GM19025 (cell line): ENCODE results near the gene OR13C3.
A peak's percentile ranks its signal among the peaks of the same experiment; 100 is the strongest.
"Not testable (repeated sequence)": the region's sequence is repeated elsewhere in the genome, so short reads cannot be mapped to it uniquely, and the experiment has no call there.

ENCODE experiments used
- ATAC-seq: cut with Tn5 transposase; IDR thresholded peaks from one replicate; pipeline ENCODE4 v1.9.1; 2021; ENCODE audit warnings: mild to moderate bottlenecking, low read depth, moderate library complexity; ENCODE audit not compliant: unreplicated experiment

Gene OR13C3

DNA sequence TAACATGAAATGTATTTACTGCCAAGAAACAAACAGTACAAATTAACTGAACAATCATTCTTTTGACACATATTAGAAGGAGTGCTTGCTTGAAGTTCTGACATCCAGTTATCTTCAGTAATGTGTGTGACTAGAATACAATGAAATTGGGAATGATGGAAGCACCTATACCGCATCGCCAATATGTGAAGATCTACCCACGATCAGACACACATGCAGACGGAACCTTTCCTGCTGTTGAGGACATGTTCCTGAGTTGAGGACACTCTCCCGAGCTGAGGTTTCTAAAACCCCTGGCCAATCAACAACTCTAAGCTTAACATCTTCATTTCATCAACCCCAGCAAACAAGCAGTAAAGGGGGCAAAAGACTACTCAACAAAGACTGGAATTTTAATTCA, at the start of gene OR13C3:
Gene OR13C3, minus strand, starts transcription at position 101 of the 400 bp plus-strand sequence. CDS start 133 bp downstream, outside the sequence.
- ATAC-seq = no peak

GRCh38 chr9:104580562-104580961, 43.9 kb upstream of the OR13C3 start:
- no peak for ATAC-seq

- no peak for ATAC-seq
These were observed 40.6 kb upstream of the OR13C3 start for GRCh38 chr9:104577263-104577662.

DNA sequence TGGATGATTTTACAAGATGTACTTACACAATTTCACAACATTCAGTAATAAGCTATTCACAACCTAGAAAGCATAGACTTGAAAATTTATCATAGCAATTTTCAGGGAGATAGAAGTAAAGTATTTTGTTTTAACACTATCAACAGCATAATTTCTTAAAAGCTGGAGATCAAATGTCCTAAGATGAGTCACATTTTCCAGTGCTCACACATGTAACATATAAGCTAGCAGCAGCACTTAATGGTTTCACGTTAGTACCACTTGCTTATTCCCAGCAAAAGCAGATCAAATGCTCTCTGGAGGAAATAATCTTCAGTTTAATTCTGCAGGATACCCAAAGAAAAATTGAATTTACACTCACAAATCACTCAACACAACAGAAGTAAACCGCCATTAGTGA, 38.8 kb upstream of the OR13C3 start:
- no peak for ATAC-seq

DNA sequence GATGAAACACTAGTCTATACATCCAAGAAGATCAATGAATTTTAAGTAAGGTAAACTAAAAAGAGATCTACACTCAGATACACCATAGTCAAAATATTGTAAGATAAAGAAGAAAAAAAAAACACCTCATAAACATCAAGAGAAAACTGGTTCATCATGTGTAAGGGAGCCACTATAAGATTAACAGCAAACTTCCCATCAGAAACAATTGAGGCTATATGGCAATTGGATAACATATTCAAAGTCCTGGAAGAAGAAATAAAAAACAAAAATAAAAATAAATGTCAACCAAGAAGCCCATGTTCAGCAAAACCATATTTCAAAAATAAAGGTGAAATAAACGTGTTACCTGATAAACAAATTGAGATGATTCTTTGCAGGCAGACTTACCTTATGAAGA, 36.0 kb upstream of the OR13C3 start:
- ATAC-seq = no peak

DNA sequence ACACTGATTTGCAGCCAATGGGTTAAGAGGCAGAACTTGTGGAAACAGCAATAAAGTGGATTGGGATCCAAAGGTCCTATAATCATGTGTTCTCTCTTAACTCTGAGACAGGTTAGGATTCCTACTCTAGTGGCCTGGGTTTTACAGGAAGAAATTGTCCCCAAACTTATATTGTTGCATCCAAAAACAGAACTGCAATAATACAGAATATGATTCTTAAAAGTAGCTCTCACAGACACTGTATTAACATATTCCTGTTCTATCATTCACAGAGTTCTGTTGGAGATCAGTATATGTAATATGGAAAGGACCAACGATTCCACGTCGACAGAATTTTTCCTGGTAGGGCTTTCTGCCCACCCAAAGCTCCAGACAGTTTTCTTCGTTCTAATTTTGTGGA, 32.2 kb upstream of the OR13C3 start, which contains the start of gene OR13C8:
Gene OR13C8, plus strand, starts transcription at position 301 of the 400 bp plus-strand sequence. Its CDS starts 0 bp downstream, at position 301.
- ATAC-seq = no peak

- ATAC-seq = no peak
These were observed 27.7 kb upstream of the OR13C3 start for GRCh38 chr9:104564358-104564757.

- peak; percentile 65 for ATAC-seq
These were observed 20.4 kb upstream of the OR13C3 start for GRCh38 chr9:104556830-104557634.

- ATAC-seq = no peak
These were observed 18.9 kb upstream of the OR13C3 start for GRCh38 chr9:104555521-104555920.

DNA sequence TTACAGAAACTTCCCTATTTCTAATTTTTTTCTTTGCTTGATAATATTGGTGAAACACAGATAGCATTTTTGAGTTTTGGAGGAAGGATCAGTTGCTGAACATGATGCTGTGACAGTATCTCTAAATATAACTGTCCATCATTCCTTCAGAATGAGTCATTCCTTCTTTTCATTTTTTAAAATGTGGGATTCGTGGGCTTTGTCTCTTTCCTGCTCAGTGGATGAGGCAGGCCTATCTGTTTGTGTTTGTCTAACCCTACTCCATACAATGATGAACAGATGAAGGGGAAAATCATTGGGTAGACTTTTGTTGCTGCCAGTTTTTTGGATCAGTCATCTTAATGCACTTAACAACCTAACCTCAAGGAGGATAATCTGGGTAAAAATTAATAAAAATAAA, 16.6 kb upstream of the OR13C3 start:
- no peak for ATAC-seq

DNA sequence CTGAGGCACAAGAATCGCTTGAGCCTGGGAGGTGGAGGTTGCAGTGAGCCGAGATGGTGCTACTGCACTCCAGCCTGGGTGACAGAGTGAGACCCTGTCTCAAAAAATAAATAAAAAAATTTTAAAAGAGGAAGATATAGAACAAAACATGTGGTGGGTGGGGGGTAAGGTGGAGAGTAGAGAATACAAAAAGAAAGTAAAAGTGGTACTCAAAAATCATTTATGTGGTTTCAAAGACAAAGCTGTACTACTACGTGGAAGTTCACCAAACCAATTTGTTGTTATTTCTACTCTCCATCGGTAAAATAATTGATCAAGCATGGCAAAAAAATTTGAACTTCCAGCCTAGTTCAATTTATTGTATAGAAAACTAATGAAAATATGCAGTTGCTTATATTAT, 8.0 kb upstream of the OR13C3 start:
- no peak for ATAC-seq

DNA sequence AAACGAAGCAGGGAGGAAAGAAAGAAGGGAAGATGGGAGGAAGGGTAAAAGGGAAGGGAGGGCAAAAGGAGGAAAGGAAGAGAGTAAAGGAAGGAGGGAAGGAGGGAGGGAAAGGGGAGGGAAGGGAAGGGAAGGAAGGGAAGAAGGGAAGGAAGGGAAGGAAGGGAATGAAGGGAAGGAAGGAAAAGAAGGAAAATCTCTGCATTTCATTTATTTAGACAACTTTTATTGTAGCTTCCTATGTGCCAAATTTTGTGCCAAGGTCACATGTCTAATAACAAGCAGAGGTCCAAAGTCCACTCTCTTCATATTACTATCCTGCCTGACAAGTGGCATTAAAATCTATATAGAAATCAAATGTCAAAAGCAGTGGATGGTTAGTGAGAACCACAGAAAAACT, 2.6 kb upstream of the OR13C3 start:
- ATAC-seq = no peak

GRCh38 chr9:104527109-104527508, 9.5 kb downstream of the OR13C3 start, which contains the start of gene OR13C4:
Gene OR13C4 (minus strand): TSS chr9:104527209. CDS start chr9:104527209, 0 bp downstream.
- ATAC-seq = no peak

DNA sequence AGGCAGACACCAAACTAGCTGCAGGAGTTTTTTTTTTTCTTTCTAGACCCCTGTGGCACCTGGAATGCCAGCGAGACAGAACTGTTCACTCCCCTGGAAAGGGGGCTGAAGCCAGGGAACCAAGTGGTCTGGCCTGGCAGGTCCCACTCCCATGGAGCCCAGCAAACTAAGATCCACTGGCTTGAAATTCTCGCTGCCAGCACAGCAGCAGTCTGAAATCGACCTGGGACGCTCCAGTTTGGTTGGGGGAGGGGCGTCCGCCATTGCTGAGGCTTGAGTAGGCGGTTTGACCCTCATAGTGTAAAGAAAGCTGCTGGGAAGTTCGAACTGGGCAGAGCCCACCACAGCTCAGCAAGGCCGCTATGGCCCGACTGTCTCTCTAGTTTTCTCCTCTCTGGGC, 16.4 kb downstream of the OR13C3 start:
- not testable (repeated sequence) for ATAC-seq

DNA sequence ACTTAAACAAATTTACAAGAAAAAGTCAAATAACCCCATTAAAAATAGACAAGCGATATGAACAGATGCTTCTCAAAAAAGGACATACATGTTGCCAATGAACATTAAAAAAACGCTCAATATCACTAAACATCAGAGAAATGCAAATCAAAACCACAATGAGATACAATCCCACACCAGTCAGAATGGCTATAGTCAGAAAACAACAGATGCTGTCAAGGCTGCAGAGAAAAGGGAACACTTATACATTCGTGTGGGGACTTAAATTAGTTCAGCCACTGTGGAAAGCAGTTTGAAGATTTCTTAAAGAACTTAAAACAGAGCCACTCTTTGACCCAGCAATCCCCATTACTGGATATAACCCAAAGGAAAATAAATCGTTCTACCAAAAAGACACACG, 21.8 kb downstream of the OR13C3 start:
- ATAC-seq = no peak

GRCh38 chr9:104506565-104506964, 30.1 kb downstream of the OR13C3 start:
- no peak for ATAC-seq

- no peak for ATAC-seq
These were observed 32.7 kb downstream of the OR13C3 start, which contains the start of gene OR13F1 for GRCh38 chr9:104503963-104504362. Gene OR13F1 (plus strand): TSS chr9:104504263. CDS start chr9:104504263, 0 bp downstream.

DNA sequence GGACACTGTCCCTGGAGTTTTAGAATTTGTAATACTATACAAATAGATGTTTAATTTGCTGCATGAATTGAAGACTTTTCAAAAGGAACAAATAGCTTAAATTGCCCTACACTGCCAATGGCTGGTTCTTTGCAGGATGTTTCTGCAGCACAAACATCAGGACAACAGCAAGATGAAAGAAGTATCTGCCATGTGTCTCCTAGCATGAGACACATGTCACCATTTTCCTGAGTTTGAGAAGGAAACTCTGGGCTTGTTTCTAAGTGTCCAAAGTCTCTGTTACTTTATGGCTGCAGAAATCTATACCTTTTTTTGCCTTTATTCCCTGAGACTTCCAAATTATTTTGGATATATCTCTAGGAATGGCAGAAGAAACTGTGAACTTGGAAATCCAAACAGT, 33.2 kb downstream of the OR13C3 start:
- no peak for ATAC-seq

GRCh38 chr9:104494808-104495207, 41.8 kb downstream of the OR13C3 start:
- ATAC-seq = no peak
